ENCODE results near the gene ZDHHC9. TPM values are rescaled to one million over a fixed set of nuclear protein-coding genes. Genes with fewer than 3 reads are reported as not detected.

The ZDHHC9 gene
- total RNA-seq, 4 donors from 2014 or later = 16.5 to 78.3 (median 60.6) TPM

GRCh38 chrX:129798888-129799287 lies 44.8 kb downstream of the ZDHHC9 start:
- H3K36me3 ChIP-seq = no peaks in the 10 kb centered on the region
- no peaks in the 10 kb centered on the region for H3K9me3 ChIP-seq
- H3K27ac ChIP-seq = no peak overlapping the region
- H3K4me3 ChIP-seq = no peak overlapping the region
- DNase-seq = no peak
- H3K27me3 ChIP-seq = no peaks in the 10 kb centered on the region
- TF ChIP-seq POLR2A (IDR thresholded peaks at IDR 0.05) (no peak), CTCF (IDR thresholded peaks at IDR 0.05) (no peak)
- H3K4me1 ChIP-seq = no peaks in the 10 kb centered on the region

GRCh38 chrX:129798456-129798855 lies 45.2 kb downstream of the ZDHHC9 start:
- DNase-seq = no peak
- no peak overlapping the region for H3K27ac ChIP-seq
- TF ChIP-seq POLR2A (IDR thresholded peaks at IDR 0.05) = no peak
- TF ChIP-seq CTCF (IDR thresholded peaks at IDR 0.05) = no peak
- no peaks in the 10 kb centered on the region for H3K9me3 ChIP-seq
- no peaks in the 10 kb centered on the region for H3K36me3 ChIP-seq
- H3K4me1 ChIP-seq = no peaks in the 10 kb centered on the region
- no peak overlapping the region for H3K4me3 ChIP-seq
- H3K27me3 ChIP-seq = no peaks in the 10 kb centered on the region

GRCh38 chrX:129797251-129797906 lies 46.3 kb downstream of the ZDHHC9 start:
- no peaks in the 10 kb centered on the region for H3K9me3 ChIP-seq
- no peak for DNase-seq

GRCh38 chrX:129795584-129795983 lies 48.1 kb downstream of the ZDHHC9 start:
- Histone ChIP-seq H3K4me1 (no peaks in the 10 kb centered on the region), H3K9me3 (no peaks in the 10 kb centered on the region), H3K27me3 (no peaks in the 10 kb centered on the region), H3K36me3 (no peaks in the 10 kb centered on the region), H3K27ac (no peak overlapping the region), H3K4me3 (no peak overlapping the region)
- TF ChIP-seq CTCF (IDR thresholded peaks at IDR 0.05) (no peak), POLR2A (IDR thresholded peaks at IDR 0.05) (no peak)
- DNase-seq = no peak

More at GRCh38 chrX:129797251-129797906, 46.3 kb downstream of the ZDHHC9 start:
- no peak overlapping the region for H3K4me3 ChIP-seq
- no peaks in the 10 kb centered on the region for H3K4me1 ChIP-seq
- no peak overlapping the region for H3K27ac ChIP-seq
- no peaks in the 10 kb centered on the region for H3K36me3 ChIP-seq
- no peaks in the 10 kb centered on the region for H3K27me3 ChIP-seq
- TF ChIP-seq POLR2A (IDR thresholded peaks at IDR 0.05) (no peak), CTCF (IDR thresholded peaks at IDR 0.05) (no peak)

GRCh38 chrX:129793604-129794191 lies 50.0 kb downstream of the ZDHHC9 start:
- no peaks in the 10 kb centered on the region for H3K4me1 ChIP-seq
- H3K27ac ChIP-seq = no peak overlapping the region
- no peaks in the 10 kb centered on the region for H3K36me3 ChIP-seq
- H3K27me3 ChIP-seq = no peaks in the 10 kb centered on the region
- H3K9me3 ChIP-seq = no peaks in the 10 kb centered on the region
- DNase-seq = no peak
- TF ChIP-seq POLR2A (IDR thresholded peaks at IDR 0.05) (no peak), CTCF (IDR thresholded peaks at IDR 0.05) (no peak)
- no peak overlapping the region for H3K4me3 ChIP-seq

Measured in Peyer's patch (tissue), 4 donors.